ENCODE data around the gene TRMU. TPM values are rescaled to one million over a fixed set of nuclear protein-coding genes. Genes with fewer than 3 reads are reported as not detected.

TRMU gene
- total RNA-seq, 6 experiments from 2014 or later = 17.2 to 24.2 (median 19.9) TPM

GRCh38 chr22:46366327-46366731, 30.8 kb downstream of the TRMU start:
- TF ChIP-seq, protein P1, sequence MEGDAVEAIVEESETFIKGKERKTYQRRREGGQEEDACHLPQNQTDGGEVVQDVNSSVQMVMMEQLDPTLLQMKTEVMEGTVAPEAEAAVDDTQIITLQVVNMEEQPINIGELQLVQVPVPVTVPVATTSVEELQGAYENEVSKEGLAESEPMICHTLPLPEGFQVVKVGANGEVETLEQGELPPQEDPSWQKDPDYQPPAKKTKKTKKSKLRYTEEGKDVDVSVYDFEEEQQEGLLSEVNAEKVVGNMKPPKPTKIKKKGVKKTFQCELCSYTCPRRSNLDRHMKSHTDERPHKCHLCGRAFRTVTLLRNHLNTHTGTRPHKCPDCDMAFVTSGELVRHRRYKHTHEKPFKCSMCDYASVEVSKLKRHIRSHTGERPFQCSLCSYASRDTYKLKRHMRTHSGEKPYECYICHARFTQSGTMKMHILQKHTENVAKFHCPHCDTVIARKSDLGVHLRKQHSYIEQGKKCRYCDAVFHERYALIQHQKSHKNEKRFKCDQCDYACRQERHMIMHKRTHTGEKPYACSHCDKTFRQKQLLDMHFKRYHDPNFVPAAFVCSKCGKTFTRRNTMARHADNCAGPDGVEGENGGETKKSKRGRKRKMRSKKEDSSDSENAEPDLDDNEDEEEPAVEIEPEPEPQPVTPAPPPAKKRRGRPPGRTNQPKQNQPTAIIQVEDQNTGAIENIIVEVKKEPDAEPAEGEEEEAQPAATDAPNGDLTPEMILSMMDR (IDR thresholded peaks at IDR 0.05) = no peak
- TF ChIP-seq POLR2A (IDR thresholded peaks at IDR 0.05) = no peak
- Histone ChIP-seq H3K4me1 (peaks cover 0 to 46% (median 18%) of the 10 kb centered on the region in 4 donors), H3K27me3 (no peaks in the 10 kb centered on the region), H3K4me3 (no peak overlapping the region), H3K9me3 (no peaks in the 10 kb centered on the region), H3K36me3 (peaks cover 0 to 3% (median 0%) of the 10 kb centered on the region in 4 donors), H3K27ac (no peak overlapping the region)
- intact Hi-C loops (cut with DNase I) = no loop called here
- DNase-seq (peak in 2 of 3 donors; percentile 20 to 52), ATAC-seq (no peak)
- WGBS (ENCODE audit: insufficient coverage, low coverage, low lambda C conversion rate, missing lambda C conversion rate) = 100% methylated on average over 1 of the region's 19 CpGs

GRCh38 chr22:46366801-46367706, 31.5 kb downstream of the TRMU start:
- intact Hi-C loops (cut with DNase I) = no loop called here
- no peaks in the 10 kb centered on the region for H3K27me3 ChIP-seq
- 0% methylated on average over 1 of the region's 45 CpGs for WGBS (ENCODE audit: insufficient coverage, low coverage, low lambda C conversion rate, missing lambda C conversion rate)
- H3K27ac ChIP-seq = no peak overlapping the region
- H3K9me3 ChIP-seq = no peaks in the 10 kb centered on the region
- DNase-seq = peak in 1 of 3 donors; percentile 18
- peaks cover 0 to 3% (median 0%) of the 10 kb centered on the region in 4 donors for H3K36me3 ChIP-seq
- no peak for ATAC-seq
- no peak overlapping the region for H3K4me3 ChIP-seq
- no peak for TF ChIP-seq POLR2A (IDR thresholded peaks at IDR 0.05)
- TF ChIP-seq, protein P1 (IDR thresholded peaks at IDR 0.05) = no peak
- peaks cover 0 to 43% (median 16%) of the 10 kb centered on the region in 4 donors for H3K4me1 ChIP-seq

- ATAC-seq (peak; percentile 68 to 73 (median 72)), DNase-seq (peak; percentile 80 to 82 (median 82))
- 27% methylated on average over 14 of the region's 19 CpGs for WGBS (ENCODE audit: insufficient coverage, low coverage, low lambda C conversion rate, missing lambda C conversion rate)
- Histone ChIP-seq H3K27ac (no peak overlapping the region), H3K9me3 (no peaks in the 10 kb centered on the region), H3K4me3 (no peak overlapping the region), H3K27me3 (no peaks in the 10 kb centered on the region), H3K4me1 (peaks cover 0 to 37% (median 13%) of the 10 kb centered on the region in 4 donors), H3K36me3 (peaks cover 0 to 3% (median 0%) of the 10 kb centered on the region in 4 donors)
- no peak for TF ChIP-seq POLR2A (IDR thresholded peaks at IDR 0.05)
- TF ChIP-seq, protein P1 (IDR thresholded peaks at IDR 0.05) = peak; percentile 92 to 97 (median 94)
- intact Hi-C loops (cut with DNase I) = no loop called here
These were observed 32.2 kb downstream of the TRMU start for GRCh38 chr22:46367707-46368191.

DNA sequence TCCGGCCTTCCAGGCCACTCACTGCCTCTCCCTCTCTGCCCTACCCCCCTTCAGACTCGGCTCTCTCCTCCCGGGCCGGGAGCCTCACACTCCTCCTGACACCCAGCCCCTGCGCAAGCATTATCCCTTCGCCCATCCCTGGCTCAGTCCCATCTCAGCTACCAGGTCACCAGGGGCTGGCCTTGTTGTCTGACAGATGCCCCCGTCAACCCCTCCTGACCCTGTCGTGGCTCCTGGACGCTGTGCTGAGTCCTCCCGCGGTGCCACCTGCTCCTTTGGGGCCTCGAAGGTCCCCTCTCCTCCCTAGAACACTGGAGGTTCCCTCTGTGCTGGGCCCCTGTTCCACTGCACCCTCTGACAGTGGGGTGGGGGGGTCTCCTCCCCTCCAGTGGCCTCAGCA, 32.9 kb downstream of the TRMU start:
- Histone ChIP-seq H3K27ac (peak overlapping the region in 1 of 3 donors; percentile 82), H3K4me1 (peaks cover 0 to 30% (median 12%) of the 10 kb centered on the region in 4 donors), H3K9me3 (no peaks in the 10 kb centered on the region), H3K4me3 (no peak overlapping the region), H3K27me3 (no peaks in the 10 kb centered on the region), H3K36me3 (peaks cover 0 to 3% (median 0%) of the 10 kb centered on the region in 4 donors)
- intact Hi-C loops (cut with DNase I) = no loop called here
- DNase-seq (no peak), ATAC-seq (no peak)
- TF ChIP-seq POLR2A (IDR thresholded peaks at IDR 0.05) = no peak
- WGBS (ENCODE audit: insufficient coverage, low coverage, low lambda C conversion rate, missing lambda C conversion rate) = 58% methylated on average over 4 of the region's 12 CpGs
